ENCODE measurements around the gene PLCL2. TPM values are rescaled to one million over a fixed set of nuclear protein-coding genes. Genes with fewer than 3 reads are reported as not detected.

PLCL2 gene
- total RNA-seq, 1 experiment from 2014 or later = 0.07 TPM

DNA sequence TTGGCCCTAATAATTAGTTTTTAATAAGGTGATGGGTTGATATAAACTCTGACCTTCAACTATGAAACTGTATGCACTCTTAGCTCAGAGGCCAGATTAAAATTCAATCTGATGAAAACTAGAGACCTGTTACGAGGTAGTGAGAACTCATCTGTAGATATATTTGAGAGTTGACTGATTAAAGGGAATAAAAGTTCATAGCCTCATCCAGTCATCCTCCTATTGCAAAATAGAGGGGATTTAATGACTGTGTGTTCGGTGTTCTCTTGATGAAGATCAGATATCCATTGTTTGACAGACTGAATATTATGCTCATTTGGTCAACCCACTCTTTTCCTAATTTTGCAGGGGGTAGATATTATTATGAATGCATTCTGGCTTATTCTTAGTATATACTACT, 23.3 kb upstream of the PLCL2 start:
- H3K27ac Mint-ChIP-seq (ENCODE audit: unreplicated experiment) = no peak overlapping the region
- H3K4me1 Mint-ChIP-seq (ENCODE audit: low read depth, unreplicated experiment) = no peaks in the 10 kb centered on the region
- H3K36me3 Mint-ChIP-seq (ENCODE audit: insufficient read depth, unreplicated experiment) = no peaks in the 10 kb centered on the region
- no peaks in the 10 kb centered on the region for H3K9me3 Mint-ChIP-seq (ENCODE audit: unreplicated experiment)
- Histone ChIP-seq H3K27me3 (replicated peaks; ENCODE audit: control insufficient read depth, insufficient read depth, low read length) (no peaks in the 10 kb centered on the region), H3K36me3 (ENCODE audit: control insufficient read depth, insufficient read depth, low read length) (no peaks in the 10 kb centered on the region), H3K4me1 (peaks cover 5% of the 10 kb centered on the region; the same call in 1 of the 2 replicates), H3K4me3 (ENCODE audit: low read depth, low read length) (no peak overlapping the region), H3K9me3 (no peaks in the 10 kb centered on the region)
- ChIA-PET POLR2A (interaction anchor here (0.6 kb wide), 1 partner anchor 10 kb away, joined by 3 read pairs; no protein-coding TSS in a partner anchor), CTCF (no interaction called here)
- no peak overlapping the region for H3K4me3 Mint-ChIP-seq (ENCODE audit: unreplicated experiment)
- no peak for DNase-seq
- peaks cover 3% of the 10 kb centered on the region for H3K27me3 Mint-ChIP-seq (ENCODE audit: insufficient read depth, unreplicated experiment)
- BruUV-seq (replicated peaks) = no TSS peak
- intact Hi-C loops (cut with micrococcal nuclease; ENCODE audit: unreplicated experiment) = no loop called here
- TF ChIP-seq, protein P1, sequence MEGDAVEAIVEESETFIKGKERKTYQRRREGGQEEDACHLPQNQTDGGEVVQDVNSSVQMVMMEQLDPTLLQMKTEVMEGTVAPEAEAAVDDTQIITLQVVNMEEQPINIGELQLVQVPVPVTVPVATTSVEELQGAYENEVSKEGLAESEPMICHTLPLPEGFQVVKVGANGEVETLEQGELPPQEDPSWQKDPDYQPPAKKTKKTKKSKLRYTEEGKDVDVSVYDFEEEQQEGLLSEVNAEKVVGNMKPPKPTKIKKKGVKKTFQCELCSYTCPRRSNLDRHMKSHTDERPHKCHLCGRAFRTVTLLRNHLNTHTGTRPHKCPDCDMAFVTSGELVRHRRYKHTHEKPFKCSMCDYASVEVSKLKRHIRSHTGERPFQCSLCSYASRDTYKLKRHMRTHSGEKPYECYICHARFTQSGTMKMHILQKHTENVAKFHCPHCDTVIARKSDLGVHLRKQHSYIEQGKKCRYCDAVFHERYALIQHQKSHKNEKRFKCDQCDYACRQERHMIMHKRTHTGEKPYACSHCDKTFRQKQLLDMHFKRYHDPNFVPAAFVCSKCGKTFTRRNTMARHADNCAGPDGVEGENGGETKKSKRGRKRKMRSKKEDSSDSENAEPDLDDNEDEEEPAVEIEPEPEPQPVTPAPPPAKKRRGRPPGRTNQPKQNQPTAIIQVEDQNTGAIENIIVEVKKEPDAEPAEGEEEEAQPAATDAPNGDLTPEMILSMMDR (IDR thresholded peaks at IDR 0.05; ENCODE audit: insufficient read depth in 1 of 2, low read depth in 1 of 2, low read length in 1 of 2, severe bottlenecking in 1 of 2, unreplicated experiment in 1 of 2) = no peak

DNA sequence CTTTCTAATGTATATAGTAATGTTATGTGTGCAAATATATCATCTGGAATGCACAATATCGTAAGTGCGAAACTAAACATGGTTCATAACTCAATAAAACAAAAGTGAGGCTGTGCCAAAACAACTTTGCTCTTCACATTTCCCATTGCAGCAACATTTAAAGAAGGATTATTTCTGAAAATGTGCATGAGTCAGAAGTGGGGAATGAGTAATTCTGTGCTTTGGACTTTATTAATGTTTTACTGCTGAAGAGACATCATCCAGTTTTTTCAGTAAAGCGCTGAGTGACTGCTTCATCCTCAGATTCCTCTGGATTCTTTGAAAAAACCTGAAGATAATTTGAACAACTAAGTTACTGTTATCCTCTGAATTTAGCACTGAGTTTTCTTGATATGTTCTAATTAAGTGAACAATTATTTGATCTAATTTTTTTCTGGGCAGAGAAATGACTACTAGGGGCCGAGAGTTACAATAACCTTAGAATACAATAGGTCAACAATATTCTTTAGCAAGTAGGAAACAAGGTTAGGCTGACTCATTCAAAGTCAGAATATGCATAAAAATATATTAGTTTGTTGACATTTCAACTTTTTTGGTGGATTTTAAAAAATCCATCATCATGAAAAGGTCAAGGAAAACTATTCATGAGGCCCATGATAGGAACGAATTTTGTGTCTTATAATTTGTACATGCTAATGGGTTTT, 20.0 kb upstream of the PLCL2 start:
- peaks cover 2% of the 10 kb centered on the region; the same call in 1 of the 2 replicates for H3K27me3 ChIP-seq (replicated peaks; ENCODE audit: control insufficient read depth, insufficient read depth, low read length)
- ChIA-PET POLR2A (no interaction called here), CTCF (no interaction called here)
- Mint-ChIP-seq H3K27me3 (ENCODE audit: insufficient read depth, unreplicated experiment) (peaks cover 4% of the 10 kb centered on the region), H3K9me3 (ENCODE audit: unreplicated experiment) (no peaks in the 10 kb centered on the region), H3K4me1 (ENCODE audit: low read depth, unreplicated experiment) (no peaks in the 10 kb centered on the region), H3K4me3 (ENCODE audit: unreplicated experiment) (no peak overlapping the region), H3K36me3 (ENCODE audit: insufficient read depth, unreplicated experiment) (no peaks in the 10 kb centered on the region), H3K27ac (ENCODE audit: unreplicated experiment) (no peak overlapping the region)
- H3K36me3 ChIP-seq (ENCODE audit: control insufficient read depth, insufficient read depth, low read length) = no peaks in the 10 kb centered on the region
- BruUV-seq (replicated peaks) = no TSS peak
- intact Hi-C loops (cut with micrococcal nuclease; ENCODE audit: unreplicated experiment) = no loop called here
- H3K4me3 ChIP-seq (ENCODE audit: low read depth, low read length) = no peak overlapping the region
- H3K4me1 ChIP-seq = peaks cover 5% of the 10 kb centered on the region; the same call in 1 of the 2 replicates
- H3K9me3 ChIP-seq = no peaks in the 10 kb centered on the region
- no peak for DNase-seq
- TF ChIP-seq, protein P1 (IDR thresholded peaks at IDR 0.05; ENCODE audit: insufficient read depth in 1 of 2, low read depth in 1 of 2, low read length in 1 of 2, severe bottlenecking in 1 of 2, unreplicated experiment in 1 of 2) = no peak

DNA sequence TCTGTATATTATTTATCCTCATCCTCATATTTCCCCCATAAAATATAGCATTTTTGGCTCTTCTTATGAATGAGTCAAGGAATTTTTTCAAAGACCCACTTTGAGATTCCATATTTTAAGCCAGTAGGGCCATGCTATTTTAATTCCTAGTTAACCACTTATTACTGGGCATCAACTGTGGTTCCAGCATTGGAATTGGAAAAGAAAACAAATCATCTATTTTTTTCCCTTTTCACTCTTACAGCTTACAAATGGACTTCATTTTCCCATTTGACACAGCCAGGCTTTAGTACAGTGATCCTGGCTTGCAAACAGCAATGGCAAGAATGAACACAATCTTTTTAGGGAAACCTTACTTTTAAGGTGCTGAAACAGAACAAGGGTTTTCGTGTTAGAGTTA, 19.4 kb upstream of the PLCL2 start:
- Mint-ChIP-seq H3K27me3 (ENCODE audit: insufficient read depth, unreplicated experiment) (peaks cover 4% of the 10 kb centered on the region), H3K36me3 (ENCODE audit: insufficient read depth, unreplicated experiment) (no peaks in the 10 kb centered on the region), H3K9me3 (ENCODE audit: unreplicated experiment) (no peaks in the 10 kb centered on the region), H3K27ac (ENCODE audit: unreplicated experiment) (no peak overlapping the region), H3K4me1 (ENCODE audit: low read depth, unreplicated experiment) (no peaks in the 10 kb centered on the region), H3K4me3 (ENCODE audit: unreplicated experiment) (no peak overlapping the region)
- BruUV-seq (replicated peaks) = no TSS peak
- Histone ChIP-seq H3K27me3 (replicated peaks; ENCODE audit: control insufficient read depth, insufficient read depth, low read length) (peaks cover 2% of the 10 kb centered on the region; the same call in 1 of the 2 replicates), H3K4me1 (peaks cover 5% of the 10 kb centered on the region; the same call in 1 of the 2 replicates), H3K9me3 (no peaks in the 10 kb centered on the region), H3K4me3 (ENCODE audit: low read depth, low read length) (no peak overlapping the region), H3K36me3 (ENCODE audit: control insufficient read depth, insufficient read depth, low read length) (no peaks in the 10 kb centered on the region)
- TF ChIP-seq, protein P1 (IDR thresholded peaks at IDR 0.05; ENCODE audit: insufficient read depth in 1 of 2, low read depth in 1 of 2, low read length in 1 of 2, severe bottlenecking in 1 of 2, unreplicated experiment in 1 of 2) = no peak
- POLR2A ChIA-PET = no interaction called here
- intact Hi-C loops (cut with micrococcal nuclease; ENCODE audit: unreplicated experiment) = no loop called here
- DNase-seq = no peak
- CTCF ChIA-PET = no interaction called here
